ENCODE results near the gene KIF23.

GRCh38 chr15:69386284-69386683 is 27.9 kb upstream of the KIF23 start:
- TF ChIP-seq CTCF (IDR thresholded peaks at IDR 0.05; ENCODE audit: low read length) = no peak
- TF ChIP-seq EZH2 (optimal IDR thresholded peaks at IDR 0.05; ENCODE audit: low read depth, low read length) = no peak

Data from MM.1S (cell line).